Fibroblast of lung (primary cell): ENCODE measurements around the gene PNLIP. TPM values are rescaled to one million over a fixed set of nuclear protein-coding genes. Genes with fewer than 3 reads are reported as not detected.

ENCODE experiments used
- DNase-seq, 2 donors: peaks; one replicate each; pipeline versions ENCODE4 v3.0.0 to v3.0.0-alpha.2; 2010; ENCODE audit warnings: low read depth in 2 of 2
- H2AFZ ChIP-seq: 2 replicates; pipeline ENCODE4 v1.5.1; 2012; ENCODE audit warnings: low read length, control low read depth, inconsistent platforms
- H3K27ac ChIP-seq: 2 replicates; pipeline ENCODE4 v1.5.1; 2011; ENCODE audit warnings: low read length, control low read depth; ENCODE audit not compliant: insufficient read depth
- H3K27me3 ChIP-seq: 2 replicates; pipeline ENCODE4 v1.5.1; 2011; ENCODE audit warnings: mild to moderate bottlenecking, low read length; ENCODE audit not compliant: control insufficient read depth, insufficient read depth
- H3K36me3 ChIP-seq: 2 replicates; pipeline ENCODE4 v1.5.1; 2011; ENCODE audit warnings: low read length; ENCODE audit not compliant: control insufficient read depth, insufficient read depth
- H3K4me1 ChIP-seq: 2 replicates; pipeline ENCODE4 v1.5.1; 2011; ENCODE audit warnings: low read length; ENCODE audit not compliant: control insufficient read depth, insufficient read depth; ENCODE audit errors: extremely low read depth
- H3K4me2 ChIP-seq: 2 replicates; pipeline ENCODE4 v1.5.1; 2011; ENCODE audit warnings: low read length, control low read depth; ENCODE audit not compliant: insufficient read depth; ENCODE audit errors: extremely low read depth
- H3K4me3 ChIP-seq, 4 experiments: fragments of 200-600 bp in 1 of 4; sonication (generic) in 1 of 4; replicated peaks in 1 of 4; 2 replicates each; pipeline ENCODE4 v1.5.1; 2011 to 2016; ENCODE audit warnings: low read length in 4 of 4, low read depth in 3 of 4, mild to moderate bottlenecking in 3 of 4, control low read depth in 2 of 4, inconsistent platforms in 1 of 4, mixed read lengths in 1 of 4; ENCODE audit not compliant: insufficient read depth in 1 of 4; ENCODE audit errors: control extremely low read depth in 1 of 4
- H3K79me2 ChIP-seq: 2 replicates; pipeline ENCODE4 v1.5.1; 2012; ENCODE audit warnings: mild to moderate bottlenecking, low read length, inconsistent platforms; ENCODE audit not compliant: control insufficient read depth, insufficient read depth
- H3K9ac ChIP-seq: 2 replicates; pipeline ENCODE4 v1.5.1; 2011; ENCODE audit warnings: mild to moderate bottlenecking, low read length, control low read depth; ENCODE audit not compliant: insufficient read depth
- H3K9me3 ChIP-seq: 2 replicates; pipeline ENCODE4 v1.5.1; 2012; ENCODE audit warnings: low read depth, low read length; ENCODE audit not compliant: control insufficient read depth, insufficient read depth
- H4K20me1 ChIP-seq: 2 replicates; pipeline ENCODE4 v1.5.1; 2011; ENCODE audit warnings: low read length; ENCODE audit not compliant: control insufficient read depth, insufficient read depth; ENCODE audit errors: extremely low read depth
- EZH2 ChIP-seq: IDR thresholded peaks from 2 replicates; pipeline ENCODE4 v1.5.1; 2012; ENCODE audit warnings: low read length, control low read depth, mild to moderate bottlenecking; ENCODE audit errors: missing control alignments
- polyA plus RNA-seq, 2 donors: library from polyadenylated mRNA; depleted of rRNA in 1 of 2; stranded (reverse) in 1 of 2; unstranded in 1 of 2; fragments of >200 nt; gene quantifications; 2 replicates each; pipeline ENCODE4 v1.2.1, GENCODE V29; 2011 to 2012; ENCODE audit warnings: missing spikeins in 1 of 2
- total RNA-seq: library from RNA; depleted of rRNA; stranded (reverse); fragments of >200 nt; gene quantifications from 2 replicates; pipeline ENCODE4 v1.2.1, GENCODE V29; 2014
- TF ChIP-seq, protein P1 (sequence below), 2 donors: IDR thresholded peaks in 1 of 2; conservative IDR thresholded peaks in 1 of 2; 1 replicate in 1 of 2; 2 replicates in 1 of 2; pipeline ENCODE4 v1.5.1; 2011 to 2012; ENCODE audit warnings: low read length in 2 of 2, control low read depth in 1 of 2, inconsistent platforms in 1 of 2, low read depth in 1 of 2, mild to moderate bottlenecking in 1 of 2

Gene PNLIP
- total and polyA plus RNA-seq, 2 donors (not counting 1 experiment from before 2014, with no cell fraction given): not detected

GRCh38 chr10:116557305-116557880 is 11.7 kb downstream of the PNLIP start:
- no peaks in the 10 kb centered on the region for H3K27me3 ChIP-seq
- H3K27ac ChIP-seq: no peak overlapping the region
- no peaks in the 10 kb centered on the region for H3K9me3 ChIP-seq
- H3K4me2 ChIP-seq: no peak overlapping the region
- H3K4me3 ChIP-seq: no peak overlapping the region
- no peaks in the 10 kb centered on the region for H4K20me1 ChIP-seq
- no peaks in the 10 kb centered on the region for H3K79me2 ChIP-seq
- no peak overlapping the region for H3K9ac ChIP-seq
- TF ChIP-seq, protein P1, sequence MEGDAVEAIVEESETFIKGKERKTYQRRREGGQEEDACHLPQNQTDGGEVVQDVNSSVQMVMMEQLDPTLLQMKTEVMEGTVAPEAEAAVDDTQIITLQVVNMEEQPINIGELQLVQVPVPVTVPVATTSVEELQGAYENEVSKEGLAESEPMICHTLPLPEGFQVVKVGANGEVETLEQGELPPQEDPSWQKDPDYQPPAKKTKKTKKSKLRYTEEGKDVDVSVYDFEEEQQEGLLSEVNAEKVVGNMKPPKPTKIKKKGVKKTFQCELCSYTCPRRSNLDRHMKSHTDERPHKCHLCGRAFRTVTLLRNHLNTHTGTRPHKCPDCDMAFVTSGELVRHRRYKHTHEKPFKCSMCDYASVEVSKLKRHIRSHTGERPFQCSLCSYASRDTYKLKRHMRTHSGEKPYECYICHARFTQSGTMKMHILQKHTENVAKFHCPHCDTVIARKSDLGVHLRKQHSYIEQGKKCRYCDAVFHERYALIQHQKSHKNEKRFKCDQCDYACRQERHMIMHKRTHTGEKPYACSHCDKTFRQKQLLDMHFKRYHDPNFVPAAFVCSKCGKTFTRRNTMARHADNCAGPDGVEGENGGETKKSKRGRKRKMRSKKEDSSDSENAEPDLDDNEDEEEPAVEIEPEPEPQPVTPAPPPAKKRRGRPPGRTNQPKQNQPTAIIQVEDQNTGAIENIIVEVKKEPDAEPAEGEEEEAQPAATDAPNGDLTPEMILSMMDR (conservative IDR thresholded peaks at IDR 0.05 in 1 of 2, IDR thresholded peaks at IDR 0.05 in 1 of 2; ENCODE audit: low read depth in 1 of 2, low read length in 2 of 2): no peak
- TF ChIP-seq EZH2: no peak
- DNase-seq: no peak
- H2AFZ ChIP-seq: no peak overlapping the region
- H3K36me3 ChIP-seq: no peaks in the 10 kb centered on the region
- H3K4me1 ChIP-seq: no peaks in the 10 kb centered on the region

DNA sequence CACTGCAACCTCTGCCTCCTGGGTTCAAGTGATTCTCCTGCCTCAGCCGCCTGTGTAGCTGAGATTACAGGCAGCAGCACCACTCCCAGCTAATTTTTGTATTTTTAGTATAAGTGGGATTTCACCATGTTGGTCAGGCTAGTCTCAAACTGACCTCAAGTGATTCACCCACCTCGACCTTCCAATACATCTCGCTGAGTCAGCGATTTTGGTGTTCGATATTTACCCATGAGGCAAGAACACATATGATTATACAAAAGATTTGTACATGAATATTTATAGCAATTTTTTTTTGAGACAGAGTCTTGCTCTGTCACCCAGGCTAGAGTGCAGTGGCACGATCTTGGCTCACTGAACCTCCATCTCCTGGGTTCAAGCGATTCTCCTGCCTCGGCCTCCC is 19.8 kb downstream of the PNLIP start:
- Histone ChIP-seq H3K9me3 (no peaks in the 10 kb centered on the region), H2AFZ (no peak overlapping the region), H3K27ac (no peak overlapping the region), H3K27me3 (no peaks in the 10 kb centered on the region), H3K36me3 (no peaks in the 10 kb centered on the region), H3K9ac (no peak overlapping the region), H3K4me1 (no peaks in the 10 kb centered on the region), H3K79me2 (no peaks in the 10 kb centered on the region), H3K4me3 (no peak overlapping the region), H3K4me2 (no peak overlapping the region), H4K20me1 (no peaks in the 10 kb centered on the region)
- TF ChIP-seq, protein P1 (conservative IDR thresholded peaks at IDR 0.05 in 1 of 2, IDR thresholded peaks at IDR 0.05 in 1 of 2; ENCODE audit: low read depth in 1 of 2, low read length in 2 of 2): no peak
- TF ChIP-seq EZH2: no peak
- no peak for DNase-seq

GRCh38 chr10:116566932-116567331 is 21.2 kb downstream of the PNLIP start:
- Histone ChIP-seq H2AFZ (no peak overlapping the region), H3K4me1 (no peaks in the 10 kb centered on the region), H3K4me3 (no peak overlapping the region), H4K20me1 (no peaks in the 10 kb centered on the region), H3K79me2 (no peaks in the 10 kb centered on the region), H3K27me3 (no peaks in the 10 kb centered on the region), H3K9ac (no peak overlapping the region), H3K27ac (no peak overlapping the region), H3K4me2 (no peak overlapping the region), H3K36me3 (no peaks in the 10 kb centered on the region), H3K9me3 (no peaks in the 10 kb centered on the region)
- TF ChIP-seq, protein P1 (conservative IDR thresholded peaks at IDR 0.05 in 1 of 2, IDR thresholded peaks at IDR 0.05 in 1 of 2; ENCODE audit: low read depth in 1 of 2, low read length in 2 of 2): no peak
- no peak for TF ChIP-seq EZH2
- no peak for DNase-seq
